H1 (cell line): Measurements from ENCODE around the gene ZNF836. TPM values are rescaled to one million over a fixed set of nuclear protein-coding genes. Genes with fewer than 3 reads are reported as not detected.

Source experiments
- CTCF ChIA-PET: fragments of 300-600 bp; sonication (Branson Sonifier 250); formaldehyde crosslinking; loops from one replicate; lab custom pipeline; 2021; ENCODE audit not compliant: partially characterized antibody; lab: Charles Lee
- POLR2A ChIA-PET: fragments of 300-600 bp; sonication (Branson Sonifier 250); formaldehyde crosslinking; loops from one replicate; lab custom pipeline; 2021; ENCODE audit warnings: inconsistent platforms; ENCODE audit not compliant: partially characterized antibody; lab: Charles Lee
- DNase-seq, 2 experiments: peaks; one replicate each; pipeline versions ENCODE4 v3.0.0 to v3.0.0-alpha.2; 2010 to 2022; ENCODE audit warnings: low spot score in 2 of 2, low read depth in 1 of 2, mixed read lengths in 1 of 2
- FAIRE-seq: peaks from 2 replicates; lab custom pipeline; 2011; peaks lifted over from hg19 to GRCh38; lab: Jason Lieb, UNC
- H2AFZ ChIP-seq: 2 replicates; pipeline ENCODE4 v1.8.1; 2012; ENCODE audit warnings: low read length, inconsistent platforms
- H2AK5ac ChIP-seq: 2 replicates; pipeline ENCODE4 v1.6.1; 2013; ENCODE audit warnings: low read depth, low read length
- H2BK120ac ChIP-seq: replicated peaks from 2 replicates; pipeline ENCODE3; 2013; ENCODE audit warnings: low read depth, low read length, inconsistent platforms
- H2BK12ac ChIP-seq: 2 replicates; pipeline ENCODE4 v1.6.1; 2013; ENCODE audit warnings: low read depth, low read length
- H2BK15ac ChIP-seq: 2 replicates; pipeline ENCODE4 v1.6.1; 2013; ENCODE audit warnings: low read length
- H2BK20ac ChIP-seq: 2 replicates; pipeline ENCODE4 v1.6.1; 2013; ENCODE audit warnings: low read length
- H2BK5ac ChIP-seq: 2 replicates; pipeline ENCODE4 v1.6.1; 2013; ENCODE audit warnings: low read depth, low read length
- H3K14ac ChIP-seq: 2 replicates; pipeline ENCODE4 v1.6.1; 2013; ENCODE audit warnings: inconsistent platforms; ENCODE audit not compliant: insufficient read length
- H3K18ac ChIP-seq: 2 replicates; pipeline ENCODE4 v1.6.1; 2013; ENCODE audit warnings: low read length; ENCODE audit errors: extremely low read depth
- H3K23ac ChIP-seq: 2 replicates; pipeline ENCODE4 v1.6.1; 2013; ENCODE audit warnings: inconsistent platforms; ENCODE audit not compliant: insufficient read length
- H3K23me2 ChIP-seq: 2 replicates; pipeline ENCODE4 v1.6.1; 2013; ENCODE audit warnings: low read depth, low read length
- H3K27ac ChIP-seq: 2 replicates; pipeline ENCODE4 v1.6.1; 2011; ENCODE audit warnings: low read depth, low read length, inconsistent platforms
- H3K27me3 ChIP-seq, 4 experiments: replicated peaks in 1 of 4; 1 replicate in 1 of 4; 2 replicates in 3 of 4; pipeline versions ENCODE4 v1.6.1 to v1.8.1; 2011 to 2013; ENCODE audit warnings: low read length in 3 of 4, mild to moderate bottlenecking in 3 of 4, inconsistent platforms in 2 of 4, mixed read lengths in 2 of 4, moderate library complexity in 1 of 4; ENCODE audit not compliant: control insufficient read depth in 3 of 4, insufficient read depth in 3 of 4; ENCODE audit errors: extremely low read depth in 1 of 4
- H3K36me3 ChIP-seq, 4 experiments: 2 replicates each; pipeline versions ENCODE4 v1.6.1 to v1.8.1; 2011 to 2013; ENCODE audit warnings: mild to moderate bottlenecking in 4 of 4, low read length in 3 of 4, moderate library complexity in 2 of 4, control low read depth in 1 of 4, inconsistent platforms in 1 of 4; ENCODE audit not compliant: insufficient read depth in 4 of 4, control insufficient read depth in 2 of 4
- H3K4ac ChIP-seq: replicated peaks from 2 replicates; pipeline ENCODE3; 2013; ENCODE audit warnings: low read length, low read depth, mixed read lengths, inconsistent platforms; ENCODE audit not compliant: insufficient read length
- H3K4me1 ChIP-seq, 4 experiments: replicated peaks in 1 of 4; 1 replicate in 1 of 4; 2 replicates in 3 of 4; pipeline versions ENCODE4 v1.6.1 to v1.8.1; 2011 to 2013; ENCODE audit warnings: low read length in 3 of 4, inconsistent platforms in 2 of 4, mixed read lengths in 1 of 4; ENCODE audit not compliant: insufficient read depth in 4 of 4, control insufficient read depth in 3 of 4
- H3K4me2 ChIP-seq, 2 experiments: 2 replicates each; pipeline versions ENCODE4 v1.6.1 to v1.8.1; 2011 to 2013; ENCODE audit warnings: low read depth in 2 of 2, low read length in 2 of 2, control low read depth in 1 of 2, inconsistent platforms in 1 of 2, mild to moderate bottlenecking in 1 of 2; ENCODE audit not compliant: insufficient read depth in 1 of 2
- H3K4me3 ChIP-seq, 4 experiments: fragments of 200-600, 300-600 bp in 1 of 4; sonication (generic), shearing (Covaris generic), sonication (Bioruptor Twin) in 1 of 4; 2 replicates each; pipeline versions ENCODE4 v1.5.1 to v1.8.1; 2011 to 2016; ENCODE audit warnings: low read length in 4 of 4, low read depth in 3 of 4, control low read depth in 2 of 4, inconsistent platforms in 2 of 4, mild to moderate bottlenecking in 2 of 4, mixed read lengths in 1 of 4, moderate library complexity in 1 of 4; ENCODE audit not compliant: insufficient read depth in 2 of 4; ENCODE audit errors: extremely low read depth in 1 of 4
- H3K56ac ChIP-seq: replicated peaks from 2 replicates; pipeline ENCODE3; 2013; ENCODE audit warnings: low read depth, mild to moderate bottlenecking, mixed read lengths, low read length, inconsistent platforms; ENCODE audit not compliant: insufficient read length
- H3K79me1 ChIP-seq: 2 replicates; pipeline ENCODE4 v1.6.1; 2013; ENCODE audit warnings: low read depth, low read length, control low read depth
- H3K79me2 ChIP-seq, 2 experiments: 2 replicates each; pipeline versions ENCODE4 v1.6.1 to v1.8.1; 2012 to 2013; ENCODE audit warnings: low read length in 2 of 2, mild to moderate bottlenecking in 2 of 2, inconsistent platforms in 1 of 2; ENCODE audit not compliant: insufficient read depth in 2 of 2, control insufficient read depth in 1 of 2
- H3K9ac ChIP-seq, 4 experiments: replicated peaks in 1 of 4; 1 replicate in 1 of 4; 2 replicates in 3 of 4; pipeline versions ENCODE4 v1.6.1 to v1.8.1; 2011 to 2013; ENCODE audit warnings: low read depth in 3 of 4, low read length in 3 of 4, control low read depth in 2 of 4, mild to moderate bottlenecking in 2 of 4, moderate library complexity in 2 of 4, inconsistent platforms in 1 of 4; ENCODE audit errors: extremely low read depth in 1 of 4
- H3K9me3 ChIP-seq, 2 experiments: 2 replicates each; pipeline versions ENCODE4 v1.6.1 to v1.8.1; 2012 to 2013; ENCODE audit warnings: mild to moderate bottlenecking in 2 of 2, moderate library complexity in 2 of 2, control low read depth in 1 of 2, inconsistent platforms in 1 of 2, low read depth in 1 of 2, low read length in 1 of 2, mixed read lengths in 1 of 2; ENCODE audit not compliant: insufficient read depth in 2 of 2
- H4K20me1 ChIP-seq, 2 experiments: replicated peaks in 1 of 2; 2 replicates each; pipeline versions ENCODE3 to v1.8.1; 2011 to 2013; ENCODE audit warnings: inconsistent platforms in 2 of 2, low read length in 2 of 2, mild to moderate bottlenecking in 1 of 2; ENCODE audit not compliant: insufficient read depth in 2 of 2, control insufficient read depth in 1 of 2
- H4K5ac ChIP-seq: 2 replicates; pipeline ENCODE4 v1.6.1; 2013; ENCODE audit warnings: low read length, low read depth, mixed read lengths, inconsistent platforms; ENCODE audit not compliant: insufficient read length
- H4K8ac ChIP-seq: 2 replicates; pipeline ENCODE4 v1.8.0; 2013; ENCODE audit warnings: mild to moderate bottlenecking, moderate library complexity, low read length, inconsistent platforms; ENCODE audit not compliant: insufficient read depth; ENCODE audit errors: extremely low read depth
- H4K91ac ChIP-seq: replicated peaks from 2 replicates; pipeline ENCODE3; 2013; ENCODE audit warnings: low read length, mixed read lengths, inconsistent platforms; ENCODE audit not compliant: insufficient read length
- ATF2 ChIP-seq: IDR thresholded peaks from 2 replicates; pipeline ENCODE4 v1.6.1; 2012; ENCODE audit warnings: low read length, inconsistent platforms
- CHD1 ChIP-seq: IDR thresholded peaks from 2 replicates; pipeline ENCODE4 v1.6.1; 2012; ENCODE audit warnings: low read depth, low read length, improper control_type of control experiment
- CREB1 ChIP-seq: IDR thresholded peaks from 2 replicates; pipeline ENCODE4 v1.6.1; 2012; ENCODE audit warnings: inconsistent platforms
- KDM1A ChIP-seq: fragments of 200-600, 300-600 bp; sonication (generic); IDR thresholded peaks from 2 replicates; pipeline ENCODE4 v1.7.1; 2016; ENCODE audit warnings: mild to moderate bottlenecking, low read length, borderline replicate concordance
- PHF8 ChIP-seq: fragments of 200-600 bp; sonication (generic); conservative IDR thresholded peaks from 2 replicates; pipeline ENCODE4 v1.7.1; 2012; ENCODE audit warnings: low read depth, mild to moderate bottlenecking, inconsistent platforms, low read length, moderate library complexity
- RBBP5 ChIP-seq: IDR thresholded peaks from 2 replicates; pipeline ENCODE4 v1.7.1; 2012; ENCODE audit warnings: low read depth, mild to moderate bottlenecking, inconsistent platforms, low read length, moderate library complexity, borderline replicate concordance
- TAF1 ChIP-seq: IDR thresholded peaks from 2 replicates; pipeline ENCODE4 v1.6.1; 2011; ENCODE audit warnings: mild to moderate bottlenecking, low read depth, low read length
- TCF12 ChIP-seq: IDR thresholded peaks from 2 replicates; pipeline ENCODE4 v1.6.1; 2011; ENCODE audit warnings: low read depth, mild to moderate bottlenecking, low read length
- WGBS, 2 experiments: shearing (Covaris generic) in 1 of 2; methylation state at CpG; one replicate each; pipeline versions ENCODE4 v1.1.6 to v1.1.7; 2013 to 2015; ENCODE audit warnings: low lambda C conversion rate in 2 of 2, mixed read lengths in 2 of 2, inconsistent platforms in 1 of 2, low coverage in 1 of 2, missing lambda C conversion rate in 1 of 2; ENCODE audit not compliant: insufficient replicate concordance in 2 of 2, insufficient coverage in 1 of 2, insufficient read length in 1 of 2; ENCODE audit errors: extremely low coverage in 1 of 2, missing lambda C conversion rate in 1 of 2; 5-methylcytosine and 5-hydroxymethylcytosine counted together
- polyA plus RNA-seq, 7 experiments: library from polyadenylated mRNA; depleted of rRNA in 3 of 7; stranded (reverse) in 5 of 7; unstranded in 2 of 7; fragments of >200 nt in 5 of 7; fragments of 200-250 nt in 2 of 7; gene quantifications; 1 replicate in 5 of 7; 2 replicates in 1 of 7; 4 replicates in 1 of 7; pipeline versions ENCODE4 v1.2.1 to v1.2.3, GENCODE V29; 2011 to 2013; ENCODE audit warnings: missing spikeins in 2 of 7, mixed read lengths in 2 of 7
- total RNA-seq: library from RNA; stranded (reverse); fragmentation: NEBNext Ultra II Directional; extraction: Animal tissue kit (Norgen Biotek cat#: 25700); gene quantifications from 2 replicates; pipeline ENCODE4 v1.2.1, GENCODE V29; 2021

Gene ZNF836
- total and polyA plus RNA-seq, 2 of the 8 experiments (the other 6 are each of a cell fraction or from before 2014, with no cell fraction given), result 5.6 to 27.2 TPM

- H3K79me1 ChIP-seq, result peaks cover 6% of the 10 kb centered on the region
- H3K23me2 ChIP-seq, result peaks cover 15% of the 10 kb centered on the region
- H3K36me3 ChIP-seq, result peaks cover 0 to 7% (median 5%) of the 10 kb centered on the region in 4 experiments; a peak in 4 of 8 replicates
- peak overlapping the region; percentile 30 to 87 (median 52); a peak in 7 of 8 replicates for H3K4me3 ChIP-seq
- peak overlapping the region; percentile 82 for H2BK120ac ChIP-seq
- H4K8ac ChIP-seq, result peak overlapping the region; percentile 41; the same call in 1 of the 2 replicates
- H3K18ac ChIP-seq, result peak overlapping the region; percentile 78; the same call in 1 of the 2 replicates
- peak overlapping the region; percentile 60 to 89 for H3K4me2 ChIP-seq
- POLR2A ChIA-PET, result interaction anchor here (0.7 to 2.4 kb wide), 20 partner anchors 9 to 286 kb away, joined by 3 to 25 read pairs (median 4); partner anchors contain the start of genes ZNF432, ZNF614, ZNF616 and ZNF836
- CTCF ChIA-PET, result interaction anchor here (0.6 to 3.9 kb wide), 5 partner anchors 10 to 286 kb away, joined by 3 to 11 read pairs (median 7); partner anchors contain the start of gene ZNF616
- H2BK5ac ChIP-seq, result peak overlapping the region; percentile 61
- 0 out of 2 replicates have a peak overlapping the region, but pooled peaks have one; percentile 4 for H2BK12ac ChIP-seq
- H2AK5ac ChIP-seq, result no peak overlapping the region
- peak overlapping the region in 3 of 4 experiments; percentile 18 to 58 (median 51); a peak in 4 of 7 replicates for H3K9ac ChIP-seq
- WGBS, 2 experiments, result 5% methylated on average over 24 of the region's 32 CpGs; no CpG with 5 or more reads in 1 of the 2 experiments
- H2AFZ ChIP-seq, result no peak overlapping the region
- H3K4me1 ChIP-seq, result peaks cover 3 to 8% (median 5%) of the 10 kb centered on the region in 4 experiments
- H2BK15ac ChIP-seq, result 0 out of 2 replicates have a peak overlapping the region, but pooled peaks have one; percentile 61
- H4K5ac ChIP-seq, result peak overlapping the region; percentile 63
- peaks cover 20 to 38% of the 10 kb centered on the region in 2 experiments for H3K79me2 ChIP-seq
- peak overlapping the region; percentile 84 for H4K91ac ChIP-seq
- no peak overlapping the region for H3K23ac ChIP-seq
- H3K56ac ChIP-seq, result peak overlapping the region; percentile 37
- H4K20me1 ChIP-seq, result peaks cover under 1 to 1% of the 10 kb centered on the region in 2 experiments
- no peaks in the 10 kb centered on the region for H3K9me3 ChIP-seq
- DNase-seq (peak; percentile 25 to 92), FAIRE-seq (no peak)
- peak overlapping the region; percentile 1 for H3K14ac ChIP-seq
- H3K27me3 ChIP-seq, result no peaks in the 10 kb centered on the region
- peak overlapping the region; percentile 39; the same call in 1 of the 2 replicates for H3K27ac ChIP-seq
- peak overlapping the region; percentile 66 for H3K4ac ChIP-seq
- no peak overlapping the region; the same call in 1 of the 2 replicates for H2BK20ac ChIP-seq
- TF ChIP-seq KDM1A (0 out of 2 replicates have a peak, but pooled peaks have one; percentile 10), CREB1 (0 out of 2 replicates have a peak, but pooled peaks have one; percentile 7), TAF1 (no peak; the same call in none of the 2 replicates), TCF12 (0 out of 2 replicates have a peak, but pooled peaks have one; percentile 7), RBBP5 (peak; percentile 30; the same call in 1 of the 2 replicates), PHF8 (peak; percentile 29), CHD1 (no peak), ATF2 (peak; percentile 20; the same call in 1 of the 2 replicates)
Observed at GRCh38 chr19:52188822-52189734, 17.7 kb upstream of the ZNF836 start.
